Measurements from ENCODE around the gene ACTN3. TPM values are rescaled to one million over a fixed set of nuclear protein-coding genes. Genes with fewer than 3 reads are reported as not detected.

The ACTN3 gene
- polyA plus RNA-seq, 1 experiment = 0.11 TPM

- POLR2A ChIA-PET = interaction anchor here (0.9 kb wide), 1 partner anchor 17 kb away, joined by 3 read pairs; the partner anchor contains the start of gene ZDHHC24
These were observed 16.3 kb downstream of the ACTN3 start for GRCh38 chr11:66562907-66563583.

GRCh38 chr11:66563832-66564231 is 17.1 kb downstream of the ACTN3 start:
- no peak for DNase-seq (ENCODE audit: low read depth, low spot score)
- POLR2A ChIA-PET = interaction anchor here (0.9 kb wide), 1 partner anchor 18 kb away, joined by 3 read pairs; the partner anchor contains the start of gene ZDHHC24
- CTCF ChIA-PET = no interaction called here
- Histone ChIP-seq H3K27me3 (ENCODE audit: control insufficient read depth, insufficient read depth, low read length) (peaks cover 7% of the 10 kb centered on the region), H3K27ac (ENCODE audit: low read depth, low read length) (no peak overlapping the region), H3K9me3 (ENCODE audit: control insufficient read depth, insufficient read depth, low read length) (peaks cover 3% of the 10 kb centered on the region; the same call in 1 of the 2 replicates), H3K4me3 (ENCODE audit: low read depth, low read length) (no peak overlapping the region)
- TF ChIP-seq, protein P1, sequence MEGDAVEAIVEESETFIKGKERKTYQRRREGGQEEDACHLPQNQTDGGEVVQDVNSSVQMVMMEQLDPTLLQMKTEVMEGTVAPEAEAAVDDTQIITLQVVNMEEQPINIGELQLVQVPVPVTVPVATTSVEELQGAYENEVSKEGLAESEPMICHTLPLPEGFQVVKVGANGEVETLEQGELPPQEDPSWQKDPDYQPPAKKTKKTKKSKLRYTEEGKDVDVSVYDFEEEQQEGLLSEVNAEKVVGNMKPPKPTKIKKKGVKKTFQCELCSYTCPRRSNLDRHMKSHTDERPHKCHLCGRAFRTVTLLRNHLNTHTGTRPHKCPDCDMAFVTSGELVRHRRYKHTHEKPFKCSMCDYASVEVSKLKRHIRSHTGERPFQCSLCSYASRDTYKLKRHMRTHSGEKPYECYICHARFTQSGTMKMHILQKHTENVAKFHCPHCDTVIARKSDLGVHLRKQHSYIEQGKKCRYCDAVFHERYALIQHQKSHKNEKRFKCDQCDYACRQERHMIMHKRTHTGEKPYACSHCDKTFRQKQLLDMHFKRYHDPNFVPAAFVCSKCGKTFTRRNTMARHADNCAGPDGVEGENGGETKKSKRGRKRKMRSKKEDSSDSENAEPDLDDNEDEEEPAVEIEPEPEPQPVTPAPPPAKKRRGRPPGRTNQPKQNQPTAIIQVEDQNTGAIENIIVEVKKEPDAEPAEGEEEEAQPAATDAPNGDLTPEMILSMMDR (IDR thresholded peaks at IDR 0.05; ENCODE audit: low read depth, low read length) = no peak

More at GRCh38 chr11:66562907-66563583, 16.3 kb downstream of the ACTN3 start:
- TF ChIP-seq, protein P1 (IDR thresholded peaks at IDR 0.05; ENCODE audit: low read depth, low read length) = no peak
- CTCF ChIA-PET = no interaction called here
- Histone ChIP-seq H3K27ac (ENCODE audit: low read depth, low read length) (no peak overlapping the region), H3K4me3 (ENCODE audit: low read depth, low read length) (no peak overlapping the region), H3K9me3 (ENCODE audit: control insufficient read depth, insufficient read depth, low read length) (peaks cover 3% of the 10 kb centered on the region; the same call in 1 of the 2 replicates), H3K27me3 (ENCODE audit: control insufficient read depth, insufficient read depth, low read length) (peaks cover 14% of the 10 kb centered on the region)
- no peak for DNase-seq (ENCODE audit: low read depth, low spot score)

DNA sequence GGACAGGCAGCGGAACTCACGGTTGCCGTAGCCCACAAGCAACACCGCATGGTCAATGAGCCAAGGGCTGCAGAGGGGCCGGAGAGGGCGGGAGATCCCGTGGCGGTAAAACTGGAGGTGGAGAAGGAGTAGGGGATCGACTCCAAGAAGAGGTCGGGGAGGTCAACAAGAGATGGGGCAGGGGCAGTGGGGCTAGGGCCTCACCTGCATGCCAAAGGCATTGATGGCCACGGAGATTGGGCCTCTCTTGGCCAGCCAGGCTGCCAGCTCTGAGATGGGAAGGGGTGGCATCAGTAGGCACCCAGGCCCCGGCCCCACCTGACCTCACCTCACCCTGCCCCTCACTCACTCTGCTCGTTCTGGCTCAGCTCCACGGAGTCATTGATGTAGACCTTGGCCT is 17.8 kb downstream of the ACTN3 start:
- DNase-seq (ENCODE audit: low read depth, low spot score) = no peak
- no peaks in the 10 kb centered on the region; the same call in 1 of the 2 replicates for H3K9me3 ChIP-seq (ENCODE audit: control insufficient read depth, insufficient read depth, low read length)
- ChIA-PET CTCF (interaction anchor here (1.0 kb wide), 1 partner anchor 14 kb away, joined by 4 read pairs; no protein-coding TSS in a partner anchor), POLR2A (no interaction called here)
- TF ChIP-seq, protein P1 (IDR thresholded peaks at IDR 0.05; ENCODE audit: low read depth, low read length) = no peak
- H3K27ac ChIP-seq (ENCODE audit: low read depth, low read length) = no peak overlapping the region
- peaks cover 4% of the 10 kb centered on the region for H3K27me3 ChIP-seq (ENCODE audit: control insufficient read depth, insufficient read depth, low read length)
- H3K4me3 ChIP-seq (ENCODE audit: low read depth, low read length) = no peak overlapping the region

DNA sequence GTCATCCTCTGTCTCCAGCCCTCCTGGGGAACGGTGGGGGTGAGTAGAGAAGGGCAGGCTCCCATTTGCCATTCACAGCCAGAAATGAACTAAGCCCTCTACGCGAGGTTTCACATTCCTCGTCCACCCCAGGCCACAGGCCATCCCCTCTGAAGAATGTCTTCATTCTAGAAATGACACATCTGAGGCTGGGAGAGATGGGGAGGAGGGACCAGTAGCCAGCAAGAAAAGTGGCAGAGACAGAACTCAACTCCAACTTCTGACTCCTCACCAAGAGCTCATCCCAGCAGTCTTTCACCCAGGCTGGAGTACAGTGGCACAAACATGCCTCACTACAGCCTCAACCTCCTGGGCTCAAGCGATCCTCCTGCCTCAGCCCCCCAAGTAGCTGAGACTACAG is 18.3 kb downstream of the ACTN3 start:
- H3K27ac ChIP-seq (ENCODE audit: low read depth, low read length) = no peak overlapping the region
- H3K27me3 ChIP-seq (ENCODE audit: control insufficient read depth, insufficient read depth, low read length) = peaks cover 4% of the 10 kb centered on the region
- TF ChIP-seq, protein P1 (IDR thresholded peaks at IDR 0.05; ENCODE audit: low read depth, low read length) = no peak
- ChIA-PET POLR2A (no interaction called here), CTCF (interaction anchor here (1.0 kb wide), 1 partner anchor 13 kb away, joined by 4 read pairs; no protein-coding TSS in a partner anchor)
- DNase-seq (ENCODE audit: low read depth, low spot score) = no peak
- no peaks in the 10 kb centered on the region; the same call in 1 of the 2 replicates for H3K9me3 ChIP-seq (ENCODE audit: control insufficient read depth, insufficient read depth, low read length)
- H3K4me3 ChIP-seq (ENCODE audit: low read depth, low read length) = no peak overlapping the region

DNA sequence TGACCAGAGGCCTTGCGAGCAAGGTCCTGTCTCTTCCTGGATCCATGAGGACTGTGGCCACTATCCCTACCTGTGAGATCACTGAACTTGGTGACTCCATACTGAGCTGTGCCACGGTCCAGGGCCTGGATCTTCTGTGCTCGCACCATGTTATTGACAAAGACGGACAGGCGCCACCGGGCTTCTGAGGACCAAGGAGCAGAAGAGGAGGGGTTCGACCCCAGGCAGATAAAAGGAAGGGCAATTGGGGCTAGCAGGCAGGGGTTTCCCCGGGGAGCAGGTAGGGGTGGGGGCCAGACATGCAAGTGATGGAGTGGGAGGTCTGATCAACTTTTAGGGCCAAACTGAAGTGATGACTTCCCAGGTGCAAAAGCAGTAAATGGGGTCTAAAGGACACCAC is 19.5 kb downstream of the ACTN3 start:
- Histone ChIP-seq H3K4me3 (ENCODE audit: low read depth, low read length) (no peak overlapping the region), H3K27ac (ENCODE audit: low read depth, low read length) (no peak overlapping the region), H3K27me3 (ENCODE audit: control insufficient read depth, insufficient read depth, low read length) (peaks cover 4% of the 10 kb centered on the region), H3K9me3 (ENCODE audit: control insufficient read depth, insufficient read depth, low read length) (no peaks in the 10 kb centered on the region; the same call in 1 of the 2 replicates)
- CTCF ChIA-PET = no interaction called here
- POLR2A ChIA-PET = no interaction called here
- TF ChIP-seq, protein P1 (IDR thresholded peaks at IDR 0.05; ENCODE audit: low read depth, low read length) = no peak
- DNase-seq (ENCODE audit: low read depth, low spot score) = no peak
